Stomach smooth muscle (tissue), 2 donors: Measurements from ENCODE around the gene ARID1B.
"Not testable (repeated sequence)": the region's sequence is repeated elsewhere in the genome, so short reads cannot be mapped to it uniquely, and the experiment has no call there.

Experiments used
- H3K27ac ChIP-seq: one replicate; pipeline ENCODE4 v1.7.0; 2013; ENCODE audit warnings: mild to moderate bottlenecking, low read length, inconsistent platforms
- H3K27me3 ChIP-seq, 2 donors: one replicate each; pipeline ENCODE4 v1.7.0; 2013; ENCODE audit warnings: low read length in 2 of 2; ENCODE audit not compliant: insufficient read depth in 2 of 2, control insufficient read depth in 1 of 2
- H3K36me3 ChIP-seq, 2 donors: one replicate each; pipeline ENCODE4 v1.7.0; 2013; ENCODE audit warnings: low read length in 2 of 2; ENCODE audit not compliant: control insufficient read depth in 2 of 2, insufficient read depth in 2 of 2
- H3K4me1 ChIP-seq: one replicate; pipeline ENCODE4 v1.7.0; 2013; ENCODE audit warnings: low read length; ENCODE audit not compliant: control insufficient read depth, insufficient read depth
- H3K4me3 ChIP-seq, 2 donors: one replicate each; pipeline ENCODE4 v1.7.0; 2013; ENCODE audit warnings: low read length in 2 of 2
- H3K9ac ChIP-seq, 2 donors: one replicate each; pipeline ENCODE4 v1.7.0; 2013; ENCODE audit warnings: low read length in 2 of 2, mild to moderate bottlenecking in 1 of 2
- H3K9me3 ChIP-seq, 2 donors: one replicate each; pipeline ENCODE4 v1.7.0; 2013; ENCODE audit warnings: low read length in 2 of 2; ENCODE audit not compliant: control insufficient read depth in 2 of 2
- donor health status: healthy.
- donor health status: Pancreatic carcinoma.

The ARID1B gene

GRCh38 chr6:156977527-156978291, 200.5 kb downstream of the ARID1B start:
- H3K27me3 ChIP-seq: no peaks in the 10 kb centered on the region
- H3K4me3 ChIP-seq: peak overlapping the region; percentile 9 to 47
- peaks cover 12% of the 10 kb centered on the region for H3K4me1 ChIP-seq
- H3K9me3 ChIP-seq: no peaks in the 10 kb centered on the region
- H3K36me3 ChIP-seq: no peaks in the 10 kb centered on the region
- no peak overlapping the region for H3K9ac ChIP-seq
- H3K27ac ChIP-seq: no peak overlapping the region

DNA sequence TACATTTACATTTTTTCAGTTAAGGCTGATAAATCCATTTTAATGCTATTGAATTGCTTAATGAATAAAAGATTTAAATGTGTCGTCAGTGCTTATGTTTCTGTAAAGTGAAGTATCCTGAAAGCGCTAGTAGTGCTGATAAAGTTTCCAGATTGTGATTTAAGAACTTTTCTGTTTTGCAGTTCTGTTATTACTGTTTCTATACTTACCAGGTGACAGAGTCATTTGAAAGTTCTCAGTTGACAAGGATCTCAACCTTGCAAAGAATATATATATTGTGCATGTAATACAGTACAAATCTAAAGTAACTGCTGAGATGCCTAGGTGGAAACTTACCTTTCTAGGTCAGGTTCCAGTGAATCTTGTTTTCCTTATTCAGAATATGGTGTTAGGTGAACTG, 201.8 kb downstream of the ARID1B start:
- Histone ChIP-seq H3K9me3 (no peaks in the 10 kb centered on the region), H3K36me3 (no peaks in the 10 kb centered on the region), H3K27me3 (no peaks in the 10 kb centered on the region), H3K27ac (no peak overlapping the region), H3K4me3 (no peak overlapping the region), H3K4me1 (peaks cover 13% of the 10 kb centered on the region), H3K9ac (no peak overlapping the region)

DNA sequence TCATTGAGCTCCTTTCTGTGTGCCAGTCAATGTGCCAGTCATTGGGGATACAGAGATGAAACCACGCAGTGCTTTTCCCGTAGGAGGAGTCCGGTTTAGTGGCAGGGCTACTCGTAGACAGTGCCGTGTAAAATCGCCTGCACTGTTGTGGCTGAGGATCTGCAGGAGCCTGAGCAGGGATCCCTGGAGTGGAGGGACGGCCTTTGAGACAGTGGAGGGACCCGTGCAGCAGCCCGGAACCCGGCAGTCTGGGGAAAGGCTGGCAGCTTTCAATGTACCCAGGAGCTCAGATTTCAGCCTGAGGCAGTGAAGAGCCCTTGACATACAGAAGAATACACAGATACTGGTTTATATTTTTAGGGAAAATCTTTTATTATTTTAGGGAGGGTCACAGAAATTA, 203.3 kb downstream of the ARID1B start:
- H3K9ac ChIP-seq: no peak overlapping the region
- H3K9me3 ChIP-seq: no peaks in the 10 kb centered on the region
- H3K27ac ChIP-seq: no peak overlapping the region
- H3K4me1 ChIP-seq: peaks cover 11% of the 10 kb centered on the region
- H3K27me3 ChIP-seq: no peaks in the 10 kb centered on the region
- H3K4me3 ChIP-seq: no peak overlapping the region
- no peaks in the 10 kb centered on the region for H3K36me3 ChIP-seq

- no peak overlapping the region for H3K4me3 ChIP-seq
- no peak overlapping the region for H3K9ac ChIP-seq
- H3K27me3 ChIP-seq: no peaks in the 10 kb centered on the region
- no peaks in the 10 kb centered on the region for H3K36me3 ChIP-seq
- peaks cover 13% of the 10 kb centered on the region for H3K4me1 ChIP-seq
- H3K9me3 ChIP-seq: no peaks in the 10 kb centered on the region
- H3K27ac ChIP-seq: no peak overlapping the region
Observed at GRCh38 chr6:156980948-156981347, 203.8 kb downstream of the ARID1B start.

- no peaks in the 10 kb centered on the region for H3K27me3 ChIP-seq
Observed at GRCh38 chr6:156982168-156982567, 205.0 kb downstream of the ARID1B start.

DNA sequence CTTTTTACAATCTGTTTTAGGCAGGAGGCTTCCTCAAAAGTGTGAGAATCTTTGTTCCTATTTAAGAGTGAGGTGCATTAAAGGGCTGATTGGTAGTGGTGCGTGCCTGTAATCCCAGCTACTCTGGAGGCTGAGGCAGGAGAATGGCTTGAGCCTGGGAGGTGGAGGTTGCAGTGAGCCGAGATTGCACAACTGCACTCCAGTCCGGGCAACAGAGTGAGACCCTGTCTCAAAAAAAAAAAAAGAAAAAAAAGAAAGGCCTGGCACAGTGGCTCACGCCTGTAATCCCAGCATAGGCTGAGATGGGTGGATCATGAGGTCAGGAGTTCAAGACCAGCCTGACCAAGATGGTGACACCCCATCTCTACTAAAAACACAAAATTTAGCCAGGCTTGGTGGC, 205.7 kb downstream of the ARID1B start:
- H3K27me3 ChIP-seq, H3K36me3 ChIP-seq, H3K27ac ChIP-seq, H3K9me3 ChIP-seq, H3K9ac ChIP-seq, H3K4me3 ChIP-seq: not testable (repeated sequence)
- peaks cover 11% of the 10 kb centered on the region for H3K4me1 ChIP-seq

More at GRCh38 chr6:156982168-156982567, 205.0 kb downstream of the ARID1B start:
- Histone ChIP-seq H3K9me3 (no peaks in the 10 kb centered on the region), H3K4me1 (peaks cover 13% of the 10 kb centered on the region), H3K4me3 (no peak overlapping the region), H3K27ac (no peak overlapping the region), H3K9ac (no peak overlapping the region), H3K36me3 (no peaks in the 10 kb centered on the region)

DNA sequence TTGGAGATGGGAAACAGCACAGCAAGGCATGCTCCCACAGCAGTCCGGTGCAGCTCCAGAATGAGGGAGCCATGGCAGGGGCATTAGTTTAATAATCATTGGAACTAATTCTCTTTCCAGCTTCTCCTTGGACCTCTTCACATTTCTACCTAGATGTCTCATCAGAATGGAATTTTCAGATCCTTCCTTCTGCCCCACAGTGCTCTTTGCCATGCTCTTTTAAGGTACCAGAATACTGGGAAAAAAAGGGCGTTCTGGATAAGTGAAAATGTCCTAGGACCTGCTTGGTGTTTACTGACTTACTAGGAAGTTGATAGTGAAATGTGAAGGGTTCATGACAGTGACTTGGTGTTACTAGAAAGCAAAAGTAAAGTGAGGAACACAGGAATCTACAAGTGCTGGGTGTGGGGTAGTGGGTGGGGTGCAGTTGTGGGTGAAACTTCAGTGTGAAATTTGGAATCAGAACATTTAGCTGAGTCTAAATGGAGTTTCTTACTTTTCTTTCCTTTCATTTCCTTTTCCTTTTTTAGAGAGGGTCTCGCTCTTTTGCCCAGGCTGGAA, 207.1 kb downstream of the ARID1B start:
- H3K9ac ChIP-seq: no peak overlapping the region
- H3K9me3 ChIP-seq: no peaks in the 10 kb centered on the region
- no peak overlapping the region for H3K4me3 ChIP-seq
- no peaks in the 10 kb centered on the region for H3K36me3 ChIP-seq
- peaks cover 10% of the 10 kb centered on the region for H3K4me1 ChIP-seq
- no peak overlapping the region for H3K27ac ChIP-seq
- no peaks in the 10 kb centered on the region for H3K27me3 ChIP-seq

DNA sequence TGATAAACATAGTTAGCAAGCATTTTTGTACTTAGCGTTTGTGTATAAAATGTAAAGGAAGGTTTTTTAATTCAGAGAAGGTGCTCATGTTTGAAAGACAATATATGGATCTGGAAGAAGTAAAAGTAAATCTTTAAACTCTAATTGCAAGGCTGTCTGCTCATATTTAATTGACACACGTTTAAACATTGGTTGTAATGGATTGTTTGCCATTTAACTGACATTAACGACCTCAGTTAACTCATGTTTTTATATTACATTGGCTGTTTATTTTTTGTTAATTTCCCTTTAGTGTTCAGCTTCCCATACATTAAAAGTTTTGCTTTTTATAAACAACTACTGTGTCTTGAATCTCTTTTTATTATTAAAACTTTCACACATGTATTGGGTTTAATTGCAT, 208.1 kb downstream of the ARID1B start:
- H3K36me3 ChIP-seq: no peaks in the 10 kb centered on the region
- H3K4me1 ChIP-seq: peaks cover 10% of the 10 kb centered on the region
- H3K9ac ChIP-seq: no peak overlapping the region

GRCh38 chr6:156988276-156989158, 211.3 kb downstream of the ARID1B start:
- H3K4me3 ChIP-seq: no peak overlapping the region
- H3K36me3 ChIP-seq: no peaks in the 10 kb centered on the region
- no peaks in the 10 kb centered on the region for H3K27me3 ChIP-seq
- H3K9ac ChIP-seq: no peak overlapping the region
- no peak overlapping the region for H3K27ac ChIP-seq
- no peaks in the 10 kb centered on the region for H3K9me3 ChIP-seq
- peaks cover 14% of the 10 kb centered on the region for H3K4me1 ChIP-seq

More for the DNA sequence above, 208.1 kb downstream of the ARID1B start:
- Histone ChIP-seq H3K4me3 (no peak overlapping the region), H3K9me3 (no peaks in the 10 kb centered on the region), H3K27ac (no peak overlapping the region), H3K27me3 (no peaks in the 10 kb centered on the region)

DNA sequence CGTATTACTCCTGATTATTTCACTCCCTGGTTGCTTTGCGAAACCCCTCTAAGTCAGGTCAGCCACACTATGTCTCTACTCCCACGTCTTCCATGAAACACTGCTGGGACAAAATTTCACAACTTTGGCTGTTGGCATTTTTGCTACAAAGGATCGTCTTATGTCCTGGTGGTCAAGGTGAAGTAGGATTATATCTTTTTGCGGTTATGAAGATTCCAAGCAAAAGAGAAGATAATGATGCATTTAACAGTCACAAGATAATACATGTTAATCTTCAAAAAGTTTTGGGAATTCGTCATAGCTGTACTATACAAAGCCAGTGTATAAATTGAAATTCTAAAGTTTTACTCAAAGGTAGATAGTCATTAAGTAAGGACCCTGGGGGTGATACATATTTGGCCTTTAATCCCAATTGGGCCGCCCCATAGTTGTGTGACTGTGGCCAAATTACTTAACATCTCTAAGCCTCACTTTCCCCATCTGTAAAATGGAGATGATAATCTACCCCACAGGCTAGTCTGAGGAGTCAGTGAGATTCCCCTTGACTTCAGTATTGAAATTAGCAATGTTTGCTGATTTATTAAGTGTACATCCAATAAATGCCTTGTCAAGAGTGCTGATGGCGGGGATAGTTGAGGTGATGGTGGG, 212.1 kb downstream of the ARID1B start:
- no peaks in the 10 kb centered on the region for H3K27me3 ChIP-seq
- H3K4me3 ChIP-seq: no peak overlapping the region
- H3K9ac ChIP-seq: no peak overlapping the region
- no peaks in the 10 kb centered on the region for H3K36me3 ChIP-seq
- no peaks in the 10 kb centered on the region for H3K9me3 ChIP-seq
- H3K27ac ChIP-seq: no peak overlapping the region
- H3K4me1 ChIP-seq: peaks cover 11% of the 10 kb centered on the region
